Stimulated activated CD8-positive, alpha-beta memory T cell treated with anti-CD3 and anti-CD28 coated beads, Interleukin-12 subunit alpha, Interleukin-12 subunit beta, amount 100 ng/mL, for 24 hours (primary cell): Measurements from ENCODE around the gene NUAK1.
"Not testable (repeated sequence)": the region's sequence is repeated elsewhere in the genome, so short reads cannot be mapped to it uniquely, and the experiment has no call there.

ENCODE experiments used
- DNase-seq: peaks from one replicate; pipeline ENCODE4 v3.0.0-alpha.2; 2020; ENCODE audit errors: extremely low read depth

The NUAK1 gene

DNA sequence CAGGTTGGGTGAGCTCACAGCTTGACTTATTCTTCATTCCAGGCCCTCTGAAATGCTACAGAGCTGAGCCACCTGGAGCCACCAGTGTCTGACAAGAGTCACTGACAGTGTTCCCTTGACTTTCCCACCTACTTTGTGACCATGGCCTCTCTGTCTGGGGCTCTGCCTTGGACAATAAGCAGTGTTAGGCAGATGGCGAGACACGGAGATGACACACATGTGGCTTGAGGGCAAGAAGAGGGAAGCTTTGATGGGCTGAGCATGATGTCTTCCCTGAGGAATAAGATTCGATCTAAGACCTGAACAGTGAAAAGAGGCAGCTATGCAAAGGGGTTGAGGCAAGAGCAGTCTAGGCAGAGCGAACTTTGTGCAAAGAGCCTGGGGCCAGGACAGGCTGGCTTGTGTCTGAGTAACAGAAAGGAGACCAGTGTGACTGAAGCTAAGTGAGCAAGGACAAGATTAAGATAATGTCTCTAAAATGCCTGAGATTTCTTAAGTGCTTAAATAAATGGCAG lies 105.5 kb downstream of the NUAK1 start:
- DNase-seq: no peak

DNA sequence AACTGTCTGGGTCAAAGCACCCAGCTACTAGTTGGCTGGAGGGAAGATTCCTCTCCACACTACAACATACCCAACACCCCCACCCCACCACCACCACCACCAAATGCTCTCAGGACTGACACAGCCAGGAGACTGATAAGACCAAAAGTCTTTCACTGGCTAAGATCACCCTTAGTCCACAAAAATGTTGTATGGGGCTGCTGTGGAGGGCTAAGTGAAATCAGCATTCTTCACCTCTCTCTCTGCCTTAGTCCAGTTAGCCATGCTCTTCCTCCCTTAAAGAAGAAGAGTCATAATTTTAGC lies 106.2 kb downstream of the NUAK1 start:
- no peak for DNase-seq

- no peak for DNase-seq
Observed at GRCh38 chr12:106031761-106032622, 106.8 kb downstream of the NUAK1 start.

- no peak for DNase-seq
Observed at GRCh38 chr12:106030210-106031071, 108.3 kb downstream of the NUAK1 start.

DNA sequence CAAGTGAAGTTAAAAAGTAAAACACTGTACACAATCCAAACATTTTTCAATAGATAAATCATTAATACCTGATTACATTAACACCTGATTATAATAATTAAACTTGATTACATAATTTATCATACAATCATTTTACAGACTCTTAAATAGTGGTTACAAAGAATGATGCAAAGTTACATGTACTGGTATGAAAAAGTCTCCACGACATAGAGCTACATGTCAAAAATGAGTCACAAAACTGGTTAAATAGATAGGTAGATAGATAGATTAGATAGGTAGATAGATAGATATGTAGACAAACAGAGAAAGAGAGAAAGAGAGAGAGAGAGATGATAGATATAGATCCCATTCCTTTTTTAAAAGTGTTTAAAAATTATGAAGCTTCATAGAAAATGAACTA lies 109.2 kb downstream of the NUAK1 start:
- no peak for DNase-seq

GRCh38 chr12:106027911-106028310 lies 110.8 kb downstream of the NUAK1 start:
- no peak for DNase-seq

DNA sequence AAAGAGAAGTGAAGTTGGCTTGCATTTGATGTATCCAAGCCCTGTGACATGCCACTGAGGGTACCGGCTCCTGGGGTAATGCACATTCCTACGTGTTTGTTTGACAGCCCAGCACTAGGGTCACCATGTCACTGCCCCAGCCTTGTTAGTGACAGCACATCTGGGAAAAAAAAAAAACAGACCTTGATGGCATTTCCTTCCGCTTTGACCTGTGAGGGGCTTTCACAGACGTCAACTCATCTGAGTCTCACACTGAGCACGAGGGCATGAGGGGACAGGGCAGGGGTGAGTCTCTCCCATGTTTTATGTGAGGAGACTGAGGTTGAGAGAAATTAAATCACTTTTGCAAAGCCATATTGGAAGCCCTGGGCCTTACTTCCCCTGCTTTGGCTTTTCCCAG lies 111.5 kb downstream of the NUAK1 start:
- DNase-seq: no peak

DNA sequence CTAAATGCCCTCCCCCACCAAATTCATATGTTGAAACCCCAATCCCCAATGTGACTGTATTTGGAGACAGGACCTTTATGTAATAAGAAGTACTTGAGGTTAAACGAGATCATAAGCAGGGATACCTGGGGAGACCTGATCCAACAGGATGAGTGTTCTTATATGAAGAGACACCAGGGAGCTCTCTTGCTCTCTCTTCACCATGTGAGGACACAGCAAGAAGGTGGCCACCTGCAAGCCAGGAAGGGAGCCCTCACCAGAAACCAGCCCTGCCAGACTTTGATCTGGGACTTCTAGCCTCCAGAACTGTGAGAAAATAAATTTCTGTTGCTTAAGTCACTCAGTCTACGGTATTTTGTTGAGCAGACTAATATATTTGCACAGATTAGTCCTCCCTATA lies 113.6 kb downstream of the NUAK1 start:
- DNase-seq: no peak

GRCh38 chr12:106023039-106023438 lies 115.7 kb downstream of the NUAK1 start:
- DNase-seq: no peak

DNA sequence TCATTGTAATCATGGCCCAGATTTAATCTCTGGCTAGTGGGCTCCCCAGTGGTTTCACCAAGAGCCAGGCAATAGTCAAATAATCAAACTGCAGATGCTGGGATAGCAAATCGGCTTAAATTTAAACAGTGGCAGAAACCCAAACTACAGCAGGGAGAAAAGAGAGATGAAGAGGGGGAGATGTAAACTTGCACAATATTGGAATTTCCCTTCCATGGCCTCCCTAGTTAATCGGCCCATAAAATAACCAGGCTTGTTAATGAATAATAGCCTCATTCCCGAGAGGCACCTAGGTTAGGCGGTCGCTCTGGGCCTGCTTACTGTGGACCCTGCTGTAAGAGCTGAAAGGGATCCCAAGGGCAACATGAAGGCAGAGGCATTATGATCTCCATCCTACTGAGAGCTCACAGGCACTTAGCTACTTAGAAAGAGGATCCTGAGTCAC lies 116.2 kb downstream of the NUAK1 start:
- no peak for DNase-seq

DNA sequence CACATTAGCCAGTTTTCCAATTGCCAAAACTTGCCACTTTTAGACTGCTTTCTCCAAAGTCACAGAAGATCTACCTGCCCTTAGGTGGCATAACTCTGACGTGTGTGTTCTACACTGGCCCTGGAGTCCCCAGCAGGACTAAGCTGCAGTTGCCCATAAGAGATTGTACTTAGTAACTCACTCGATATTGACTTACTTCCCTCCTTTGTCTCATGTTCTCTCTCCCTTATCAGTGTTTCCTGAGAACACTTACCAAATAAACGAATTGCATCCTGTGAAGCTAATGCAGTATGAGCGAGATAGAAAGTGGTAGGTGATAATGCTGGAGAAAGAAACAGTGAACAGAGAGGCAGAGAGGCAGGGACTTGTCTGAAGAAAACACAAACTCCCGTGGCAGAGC lies 117.2 kb downstream of the NUAK1 start:
- DNase-seq: no peak

- DNase-seq: no peak
Observed at GRCh38 chr12:106020736-106021135, 118.0 kb downstream of the NUAK1 start.

GRCh38 chr12:106019144-106019543 lies 119.6 kb downstream of the NUAK1 start:
- no peak for DNase-seq

- DNase-seq: no peak
Observed at GRCh38 chr12:106018286-106018685, 120.5 kb downstream of the NUAK1 start.

- not testable (repeated sequence) for DNase-seq
Observed at GRCh38 chr12:106016601-106017278, 122.0 kb downstream of the NUAK1 start.

DNA sequence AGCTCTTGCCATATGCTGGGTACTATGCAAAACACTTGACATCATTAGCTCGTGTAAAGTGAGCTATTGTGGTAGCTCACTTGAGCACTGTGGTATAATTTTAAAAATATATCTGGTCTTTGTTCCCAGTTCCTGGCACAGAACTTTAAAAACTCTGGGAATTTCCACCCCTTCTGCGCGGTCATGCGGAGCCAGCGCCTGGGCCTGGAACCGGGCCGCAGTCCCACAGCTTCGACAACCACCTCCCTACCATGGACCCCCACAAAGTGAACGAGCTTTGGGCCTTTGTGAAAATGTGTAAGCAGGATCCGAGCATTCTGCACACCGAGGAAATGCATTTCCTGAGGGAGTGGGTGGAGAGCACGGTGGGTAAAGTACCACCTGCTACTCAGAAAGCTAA lies 123.1 kb downstream of the NUAK1 start:
- DNase-seq: no peak

GRCh38 chr12:106013941-106014340 lies 124.8 kb downstream of the NUAK1 start:
- DNase-seq: no peak
